ENCODE measurements around the gene BBS5. TPM values are rescaled to one million over a fixed set of nuclear protein-coding genes. Genes with fewer than 3 reads are reported as not detected.

The BBS5 gene
- total RNA-seq, 1 experiment from 2014 or later = 0.31 TPM

DNA sequence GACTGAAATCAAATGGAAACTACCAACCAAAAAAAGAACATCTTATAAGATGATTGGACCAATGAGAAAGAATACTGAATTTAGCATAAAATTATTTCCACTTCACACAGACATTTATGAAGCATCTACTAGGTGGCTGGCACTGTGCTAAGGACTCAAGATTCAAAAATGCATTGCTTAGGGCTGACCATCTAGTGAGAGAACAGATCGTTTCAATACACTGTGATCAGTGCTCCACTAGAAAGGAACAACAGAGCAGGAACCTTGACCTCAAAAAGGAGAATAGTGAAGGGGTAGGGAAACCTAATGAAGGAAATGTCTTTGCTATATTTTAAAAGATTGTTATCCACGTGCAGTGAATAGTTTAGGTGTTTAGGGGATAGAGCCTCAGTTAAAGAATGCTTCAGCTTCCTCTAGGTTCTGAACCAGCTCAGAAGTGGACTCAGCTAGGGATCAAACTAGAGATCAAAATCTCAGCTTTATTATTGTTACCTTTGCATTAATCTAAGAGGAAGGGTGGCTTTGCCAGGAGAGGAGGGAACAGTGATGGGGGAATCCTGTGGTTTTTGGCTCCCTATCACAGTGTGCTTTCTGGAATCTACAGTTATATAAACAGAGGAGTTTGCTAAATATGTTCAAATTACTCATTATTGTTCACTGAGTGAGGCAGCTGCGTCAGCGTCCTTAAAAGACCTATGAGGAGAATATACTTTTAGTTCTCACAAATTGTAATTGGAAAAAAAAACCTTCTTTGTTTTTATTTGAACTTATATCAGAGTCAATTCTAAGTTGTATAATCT, 16.2 kb upstream of the BBS5 start:
- no peaks in the 10 kb centered on the region for H3K4me1 ChIP-seq (replicated peaks; ENCODE audit: insufficient read depth)
- H3K79me2 ChIP-seq (ENCODE audit: low read depth) = no peaks in the 10 kb centered on the region
- CTCF ChIA-PET = no interaction called here
- no peak overlapping the region for H3K27ac ChIP-seq
- H3F3A ChIP-seq (ENCODE audit: insufficient read depth, low read depth) = no peaks in the 10 kb centered on the region
- no peak overlapping the region for H3K4me2 ChIP-seq
- H3K27me3 ChIP-seq (ENCODE audit: insufficient read depth, low read depth) = no peaks in the 10 kb centered on the region
- H3K9me3 ChIP-seq (ENCODE audit: insufficient read depth, low read depth) = no peaks in the 10 kb centered on the region
- TF ChIP-seq EZH2 (IDR thresholded peaks at IDR 0.05; ENCODE audit: low read depth) = no peak
- TF ChIP-seq CTCF (conservative IDR thresholded peaks at IDR 0.05) = no peak
- H3K4me3 ChIP-seq = no peak overlapping the region
- no peaks in the 10 kb centered on the region for H3K36me3 ChIP-seq (ENCODE audit: low read depth)
- intact Hi-C loops (cut with micrococcal nuclease; ENCODE audit: unreplicated experiment) = no loop called here
- POLR2A ChIA-PET (ENCODE audit: unreplicated experiment) = no interaction called here
- H4K20me1 ChIP-seq (ENCODE audit: insufficient read depth) = no peaks in the 10 kb centered on the region
- H3K9me2 ChIP-seq (ENCODE audit: insufficient read depth) = no peaks in the 10 kb centered on the region
- no peak for DNase-seq
- H2AFZ ChIP-seq = no peak overlapping the region
- BruUV-seq (replicated peaks) = no TSS peak

GRCh38 chr2:169464466-169464865, 14.8 kb upstream of the BBS5 start:
- Histone ChIP-seq H4K20me1 (ENCODE audit: insufficient read depth) (no peaks in the 10 kb centered on the region), H3K27me3 (ENCODE audit: insufficient read depth, low read depth) (no peaks in the 10 kb centered on the region), H3K9me3 (ENCODE audit: insufficient read depth, low read depth) (no peaks in the 10 kb centered on the region), H3K4me2 (no peak overlapping the region), H3F3A (ENCODE audit: insufficient read depth, low read depth) (no peaks in the 10 kb centered on the region), H2AFZ (no peak overlapping the region), H3K4me1 (replicated peaks; ENCODE audit: insufficient read depth) (no peaks in the 10 kb centered on the region), H3K27ac (no peak overlapping the region), H3K79me2 (ENCODE audit: low read depth) (no peaks in the 10 kb centered on the region), H3K9me2 (ENCODE audit: insufficient read depth) (no peaks in the 10 kb centered on the region), H3K4me3 (no peak overlapping the region), H3K36me3 (ENCODE audit: low read depth) (no peaks in the 10 kb centered on the region)
- ChIA-PET POLR2A (ENCODE audit: unreplicated experiment) (no interaction called here), CTCF (no interaction called here)
- BruUV-seq (replicated peaks) = no TSS peak
- intact Hi-C loops (cut with micrococcal nuclease; ENCODE audit: unreplicated experiment) = no loop called here
- no peak for DNase-seq
- no peak for TF ChIP-seq EZH2 (IDR thresholded peaks at IDR 0.05; ENCODE audit: low read depth)
- TF ChIP-seq CTCF (conservative IDR thresholded peaks at IDR 0.05) = no peak

DNA sequence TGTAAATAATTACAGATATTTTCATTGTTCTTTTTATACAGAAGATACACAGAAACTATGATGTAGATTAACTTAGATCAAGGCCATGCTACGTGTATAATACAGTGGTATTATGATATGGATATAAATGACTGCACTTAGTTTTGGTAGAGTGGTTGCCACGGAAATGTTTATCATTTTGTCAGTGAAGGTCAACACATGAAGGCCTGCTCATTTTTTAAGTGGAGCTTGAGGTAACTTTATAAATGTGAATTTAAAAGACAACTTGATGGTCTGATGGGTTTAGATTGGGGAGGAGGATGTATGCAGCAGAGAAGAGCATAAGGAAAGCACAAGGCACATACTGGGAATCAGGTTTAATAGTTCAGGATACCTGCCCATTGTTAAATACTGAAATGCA, 14.4 kb upstream of the BBS5 start:
- no peak overlapping the region for H3K4me2 ChIP-seq
- POLR2A ChIA-PET (ENCODE audit: unreplicated experiment) = no interaction called here
- no peak for TF ChIP-seq EZH2 (IDR thresholded peaks at IDR 0.05; ENCODE audit: low read depth)
- TF ChIP-seq CTCF (conservative IDR thresholded peaks at IDR 0.05) = no peak
- H2AFZ ChIP-seq = no peak overlapping the region
- no peaks in the 10 kb centered on the region for H3K79me2 ChIP-seq (ENCODE audit: low read depth)
- H3F3A ChIP-seq (ENCODE audit: insufficient read depth, low read depth) = no peaks in the 10 kb centered on the region
- intact Hi-C loops (cut with micrococcal nuclease; ENCODE audit: unreplicated experiment) = no loop called here
- no peaks in the 10 kb centered on the region for H3K4me1 ChIP-seq (replicated peaks; ENCODE audit: insufficient read depth)
- DNase-seq = no peak
- H4K20me1 ChIP-seq (ENCODE audit: insufficient read depth) = no peaks in the 10 kb centered on the region
- no TSS peak for BruUV-seq (replicated peaks)
- no peaks in the 10 kb centered on the region for H3K9me2 ChIP-seq (ENCODE audit: insufficient read depth)
- CTCF ChIA-PET = no interaction called here
- no peaks in the 10 kb centered on the region for H3K9me3 ChIP-seq (ENCODE audit: insufficient read depth, low read depth)
- no peaks in the 10 kb centered on the region for H3K27me3 ChIP-seq (ENCODE audit: insufficient read depth, low read depth)
- H3K4me3 ChIP-seq = no peak overlapping the region
- H3K36me3 ChIP-seq (ENCODE audit: low read depth) = no peaks in the 10 kb centered on the region
- no peak overlapping the region for H3K27ac ChIP-seq
